Omental fat pad (tissue), 4 donors: ENCODE data around the gene NECAP2. TPM values are rescaled to one million over a fixed set of nuclear protein-coding genes. Genes with fewer than 3 reads are reported as not detected.

Experiments
- ATAC-seq: fragments of 150-250 bp; one replicate; pipeline ENCODE4 v1.9.1; 2016; ENCODE audit warnings: mild to moderate bottlenecking, moderate library complexity; ENCODE audit not compliant: low FRiP score
- DNase-seq: peaks from one replicate; pipeline ENCODE4 v3.0.0-alpha.2; 2019; ENCODE audit warnings: low spot score
- CTCF ChIP-seq, 3 donors: fragments of 450-650 bp; IDR thresholded peaks; one replicate each; pipeline ENCODE4 v1.5.1; 2016 to 2017; ENCODE audit warnings: antibody characterized with exemption in 3 of 3, mild to moderate bottlenecking in 3 of 3, moderate library complexity in 2 of 3
- total RNA-seq, 4 donors: library from RNA; depleted of rRNA; stranded (reverse); fragments of >200 nt; gene quantifications; one replicate each; pipeline ENCODE4 v1.1.0, GENCODE V29; 2016

The NECAP2 gene
- 10 to 100 TPM; 46.9 to 89.5 (median 60.4) TPM for total RNA-seq

DNA sequence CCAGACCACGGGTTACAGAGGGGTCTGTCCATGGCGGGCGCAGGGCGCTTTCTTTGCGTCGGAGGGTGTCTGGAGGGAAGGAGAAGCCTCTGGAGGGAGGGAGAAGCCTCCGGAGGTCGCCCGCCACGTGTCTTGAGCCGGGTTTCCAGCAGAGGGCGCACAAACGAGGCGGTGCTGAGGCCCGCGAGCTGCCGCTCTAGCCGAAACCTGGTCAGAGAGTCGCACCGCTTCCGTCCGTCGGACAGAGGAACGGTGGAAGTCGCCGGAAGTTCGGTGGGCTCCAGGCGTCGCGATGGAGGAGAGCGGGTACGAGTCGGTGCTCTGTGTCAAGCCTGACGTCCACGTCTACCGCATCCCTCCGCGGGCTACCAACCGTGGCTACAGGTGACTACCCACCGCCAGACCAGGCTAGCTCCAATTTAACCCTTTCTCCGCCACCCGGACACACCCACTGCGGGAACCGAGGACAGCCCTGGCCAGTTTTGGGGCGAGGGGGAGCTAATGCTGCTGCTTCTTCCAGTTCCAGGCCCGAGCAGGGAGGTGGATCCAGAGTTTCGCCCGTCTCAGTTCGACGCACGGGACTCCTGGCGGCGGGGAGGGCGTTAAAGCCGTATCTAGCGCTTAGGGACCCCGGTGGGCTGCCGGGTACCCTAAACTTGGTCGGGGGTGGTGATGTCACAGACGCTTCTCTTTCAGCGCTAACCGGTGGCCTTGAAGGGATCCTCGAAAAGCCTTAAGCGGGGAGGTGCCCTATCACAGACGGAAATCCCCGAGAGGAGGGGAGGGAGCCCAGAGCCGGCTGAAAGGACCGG lies at the start of gene NECAP2:
Gene NECAP2, plus strand, starts transcription at position 255 of the 812 bp plus-strand sequence. Its CDS starts 38 bp downstream, at position 293.
- ATAC-seq: peak; percentile 96
- no peak for TF ChIP-seq CTCF (IDR thresholded peaks at IDR 0.05)
- peak; percentile 86 for DNase-seq

DNA sequence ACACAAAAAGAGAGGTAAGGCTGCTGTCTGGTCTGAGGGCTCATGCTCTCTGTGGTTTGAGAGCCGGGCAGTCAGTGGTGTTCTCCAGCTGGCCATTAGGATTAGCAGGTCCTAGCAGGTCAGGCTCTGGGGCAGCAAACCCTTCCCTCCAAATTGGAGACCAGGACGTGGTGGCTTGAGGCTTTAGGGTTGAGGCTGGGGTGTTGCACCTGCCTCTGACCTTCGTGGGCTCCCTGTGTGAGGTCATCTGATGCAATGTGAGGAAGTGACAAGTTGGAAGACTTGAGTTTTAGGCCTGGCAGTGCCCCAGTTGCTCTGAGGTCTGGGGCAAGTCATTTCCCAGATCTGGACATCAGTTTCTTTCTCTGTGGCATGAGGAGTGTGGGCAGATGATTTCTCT lies 49.1 kb upstream of the NECAP2 start:
- DNase-seq (no peak), ATAC-seq (no peak)
- TF ChIP-seq CTCF (IDR thresholded peaks at IDR 0.05): no peak

- DNase-seq: no peak
- no peak for ATAC-seq
- no peak for TF ChIP-seq CTCF (IDR thresholded peaks at IDR 0.05)
Observed at GRCh38 chr1:16392740-16393569, 47.6 kb upstream of the NECAP2 start.

DNA sequence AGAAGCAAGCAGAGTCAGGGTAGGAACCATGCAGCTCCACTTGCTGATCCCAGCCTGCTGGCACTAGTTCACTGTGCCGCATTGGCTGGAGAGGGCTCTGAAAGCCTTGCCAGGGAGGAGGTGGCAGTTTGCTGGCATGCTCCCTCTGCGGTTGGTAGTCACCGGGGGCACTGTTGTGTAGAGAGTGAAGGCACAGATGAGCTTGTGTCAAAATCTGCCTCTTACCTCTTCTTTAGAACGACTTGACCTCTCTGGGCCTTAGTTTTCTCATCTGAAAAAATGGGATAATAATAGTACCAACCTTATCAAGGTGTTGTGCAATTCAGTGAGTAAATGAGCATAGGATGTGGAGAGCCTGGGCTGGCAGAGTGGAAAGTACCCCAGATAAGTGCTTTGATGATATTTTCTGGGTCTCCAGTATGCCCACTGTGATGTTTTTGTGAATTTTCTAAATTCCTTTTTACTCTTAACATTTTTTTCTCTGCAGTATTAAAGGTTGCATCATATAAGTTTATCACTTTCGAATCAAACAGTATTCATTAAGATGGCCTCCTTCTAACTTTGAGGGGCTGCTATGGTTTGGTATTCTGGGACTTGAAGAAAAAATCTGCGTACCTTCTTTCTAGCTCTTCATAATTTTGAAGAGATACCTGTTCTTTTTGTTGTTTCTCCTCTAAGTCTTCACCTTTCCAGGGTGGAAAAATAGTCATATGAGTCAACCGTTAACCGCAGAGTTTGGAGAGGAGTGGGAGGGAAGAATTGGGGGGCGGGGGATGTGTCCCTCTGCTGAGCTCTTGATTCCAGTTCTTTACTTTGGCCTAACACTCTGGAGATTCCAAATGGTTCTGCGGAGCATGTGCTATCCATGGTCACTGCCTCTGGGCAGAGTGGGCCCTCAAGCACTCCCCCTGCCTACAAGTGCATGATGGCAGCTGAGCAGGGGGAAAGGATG lies 46.7 kb upstream of the NECAP2 start:
- DNase-seq (no peak), ATAC-seq (no peak)
- no peak for TF ChIP-seq CTCF (IDR thresholded peaks at IDR 0.05)

GRCh38 chr1:16394977-16395376 lies 45.5 kb upstream of the NECAP2 start:
- no peak for TF ChIP-seq CTCF (IDR thresholded peaks at IDR 0.05)
- no peak for ATAC-seq
- DNase-seq: no peak

DNA sequence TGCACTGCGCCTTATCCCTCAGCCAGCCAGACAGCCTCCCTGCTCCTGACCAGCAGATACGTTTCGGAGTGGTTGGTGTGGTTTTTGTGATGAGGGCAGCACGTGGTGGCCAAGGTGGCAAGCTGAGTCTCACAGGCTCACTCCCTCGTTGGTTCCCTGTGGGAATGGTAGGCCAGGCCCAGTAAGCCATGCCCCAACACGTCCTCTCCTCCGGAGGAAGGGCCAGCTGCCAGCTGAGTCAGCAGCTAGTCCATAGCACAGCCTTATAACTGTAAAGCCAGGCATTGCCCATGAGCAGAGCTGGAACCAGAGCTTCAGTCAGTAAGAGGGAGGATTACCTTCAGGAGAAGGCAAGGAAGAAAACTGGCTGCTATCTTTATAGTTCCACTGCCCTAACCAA lies 43.9 kb upstream of the NECAP2 start:
- ATAC-seq: no peak
- no peak for DNase-seq
- TF ChIP-seq CTCF (IDR thresholded peaks at IDR 0.05): no peak
